Measurements from ENCODE around the gene REPS2.

REPS2 gene

GRCh38 chrX:17036171-17036961, 89.9 kb downstream of the REPS2 start:
- DNase-seq (ENCODE audit: low read depth) = no peak

- no peak for DNase-seq (ENCODE audit: low read depth)
Measured at GRCh38 chrX:17038277-17038676, 91.8 kb downstream of the REPS2 start.

- no peak for DNase-seq (ENCODE audit: low read depth)
Measured at GRCh38 chrX:17038681-17039161, 92.3 kb downstream of the REPS2 start.

- no peak for DNase-seq (ENCODE audit: low read depth)
Measured at GRCh38 chrX:17039826-17040225, 93.4 kb downstream of the REPS2 start.

- no peak for DNase-seq (ENCODE audit: low read depth)
Measured at GRCh38 chrX:17040711-17041110, 94.3 kb downstream of the REPS2 start.

- no peak for DNase-seq (ENCODE audit: low read depth)
Measured at GRCh38 chrX:17042037-17042436, 95.6 kb downstream of the REPS2 start.

- no peak for DNase-seq (ENCODE audit: low read depth)
Measured at GRCh38 chrX:17046478-17047097, 100.1 kb downstream of the REPS2 start.

- no peak for DNase-seq (ENCODE audit: low read depth)
Measured at GRCh38 chrX:17047224-17047623, 100.8 kb downstream of the REPS2 start.

GRCh38 chrX:17052210-17052609, 105.8 kb downstream of the REPS2 start:
- no peak for DNase-seq (ENCODE audit: low read depth)

- DNase-seq (ENCODE audit: low read depth) = no peak
Measured at GRCh38 chrX:17052793-17053192, 106.3 kb downstream of the REPS2 start.

GRCh38 chrX:17053502-17053901, 107.0 kb downstream of the REPS2 start:
- DNase-seq (ENCODE audit: low read depth) = no peak

- DNase-seq (ENCODE audit: low read depth) = no peak
Measured at GRCh38 chrX:17056868-17057608, 110.6 kb downstream of the REPS2 start.

GRCh38 chrX:17062065-17062464, 115.6 kb downstream of the REPS2 start:
- no peak for DNase-seq (ENCODE audit: low read depth)

- no peak for DNase-seq (ENCODE audit: low read depth)
Measured at GRCh38 chrX:17065100-17065499, 118.6 kb downstream of the REPS2 start.

GRCh38 chrX:17067534-17067933, 121.1 kb downstream of the REPS2 start:
- no peak for DNase-seq (ENCODE audit: low read depth)

- no peak for DNase-seq (ENCODE audit: low read depth)
Measured at GRCh38 chrX:17072301-17072700, 125.8 kb downstream of the REPS2 start.

GRCh38 chrX:17072721-17073230, 126.3 kb downstream of the REPS2 start:
- DNase-seq (ENCODE audit: low read depth) = no peak

GRCh38 chrX:17075004-17075403, 128.5 kb downstream of the REPS2 start:
- DNase-seq (ENCODE audit: low read depth) = no peak

GRCh38 chrX:17077361-17077760, 130.9 kb downstream of the REPS2 start:
- no peak for DNase-seq (ENCODE audit: low read depth)

- no peak for DNase-seq (ENCODE audit: low read depth)
Measured at GRCh38 chrX:17078031-17078720, 131.7 kb downstream of the REPS2 start.

GRCh38 chrX:17081511-17081910, 135.1 kb downstream of the REPS2 start:
- no peak for DNase-seq (ENCODE audit: low read depth)

- no peak for DNase-seq (ENCODE audit: low read depth)
Measured at GRCh38 chrX:17081968-17082367, 135.5 kb downstream of the REPS2 start.

All from activated T-helper 1 cell treated with Interleukin-2 at 50 U/mL for 16 hours (primary cell).